HS-5 (cell line): ENCODE results near the gene ACSF3.

Experiments
- DNase-seq: peaks from one replicate; pipeline ENCODE4 v3.0.0-alpha.2; 2012; ENCODE audit warnings: low read depth

The ACSF3 gene

GRCh38 chr16:89095491-89095951 is 1.9 kb downstream of the ACSF3 start:
- DNase-seq: no peak

- no peak for DNase-seq
Measured at GRCh38 chr16:89096042-89096717, 2.5 kb downstream of the ACSF3 start.

GRCh38 chr16:89096768-89097391 is 3.2 kb downstream of the ACSF3 start:
- no peak for DNase-seq

- no peak for DNase-seq
Measured at GRCh38 chr16:89097392-89097772, 3.7 kb downstream of the ACSF3 start.

- DNase-seq: no peak
Measured at GRCh38 chr16:89098767-89099430, 5.2 kb downstream of the ACSF3 start.

- DNase-seq: no peak
Measured at GRCh38 chr16:89099905-89100304, 6.3 kb downstream of the ACSF3 start.

- DNase-seq: no peak
Measured at GRCh38 chr16:89100601-89101302, 7.1 kb downstream of the ACSF3 start.

GRCh38 chr16:89101303-89102040 is 7.8 kb downstream of the ACSF3 start:
- no peak for DNase-seq

- DNase-seq: no peak
Measured at GRCh38 chr16:89102041-89102471, 8.4 kb downstream of the ACSF3 start.

- no peak for DNase-seq
Measured at GRCh38 chr16:89102481-89103073, 8.9 kb downstream of the ACSF3 start.

- DNase-seq: no peak
Measured at GRCh38 chr16:89103156-89103555, 9.5 kb downstream of the ACSF3 start.

- DNase-seq: no peak
Measured at GRCh38 chr16:89103781-89104180, 10.1 kb downstream of the ACSF3 start.

GRCh38 chr16:89104303-89104702 is 10.7 kb downstream of the ACSF3 start:
- no peak for DNase-seq

GRCh38 chr16:89104930-89105571 is 11.4 kb downstream of the ACSF3 start:
- DNase-seq: no peak

- DNase-seq: no peak
Measured at GRCh38 chr16:89105599-89106151, 12.0 kb downstream of the ACSF3 start.

GRCh38 chr16:89106533-89107202 is 13.0 kb downstream of the ACSF3 start:
- DNase-seq: no peak

- DNase-seq: no peak
Measured at GRCh38 chr16:89107203-89107582, 13.5 kb downstream of the ACSF3 start.

GRCh38 chr16:89108416-89108815 is 14.8 kb downstream of the ACSF3 start:
- no peak for DNase-seq

- no peak for DNase-seq
Measured at GRCh38 chr16:89110641-89111040, 17.0 kb downstream of the ACSF3 start.

GRCh38 chr16:89111263-89111662 is 17.6 kb downstream of the ACSF3 start:
- DNase-seq: no peak
